Measurements from ENCODE around the gene TLN1. TPM values are rescaled to one million over a fixed set of nuclear protein-coding genes. Genes with fewer than 3 reads are reported as not detected.

The TLN1 gene
- total RNA-seq, 1 experiment from 2014 or later = 195 TPM

- DNase-seq (ENCODE audit: low spot score) = no peak
- in situ Hi-C loops (cut with HindIII; ENCODE audit: low sequenced_read_pairs) = no loop called here
Measured at GRCh38 chr9:35731415-35732184, 395 bp downstream of the TLN1 start.

- DNase-seq (ENCODE audit: low spot score) = no peak
- in situ Hi-C loops (cut with HindIII; ENCODE audit: low sequenced_read_pairs) = no loop called here
Measured at GRCh38 chr9:35730486-35730854, 1.5 kb downstream of the TLN1 start.

- DNase-seq (ENCODE audit: low spot score) = peak; percentile 68
- in situ Hi-C loops (cut with HindIII; ENCODE audit: low sequenced_read_pairs) = no loop called here
Measured at GRCh38 chr9:35729700-35730485, 2.1 kb downstream of the TLN1 start.

GRCh38 chr9:35729101-35729500, 2.9 kb downstream of the TLN1 start:
- in situ Hi-C loops (cut with HindIII; ENCODE audit: low sequenced_read_pairs) = no loop called here

GRCh38 chr9:35728041-35728971, 3.7 kb downstream of the TLN1 start:
- in situ Hi-C loops (cut with HindIII; ENCODE audit: low sequenced_read_pairs) = no loop called here
- DNase-seq (ENCODE audit: low spot score) = no peak

More at GRCh38 chr9:35729101-35729500, 2.9 kb downstream of the TLN1 start:
- DNase-seq (ENCODE audit: low spot score) = no peak

GRCh38 chr9:35727676-35728040, 4.3 kb downstream of the TLN1 start:
- in situ Hi-C loops (cut with HindIII; ENCODE audit: low sequenced_read_pairs) = no loop called here

GRCh38 chr9:35726931-35727330, 5.1 kb downstream of the TLN1 start:
- in situ Hi-C loops (cut with HindIII; ENCODE audit: low sequenced_read_pairs) = no loop called here
- DNase-seq (ENCODE audit: low spot score) = peak; percentile 64

More at GRCh38 chr9:35727676-35728040, 4.3 kb downstream of the TLN1 start:
- DNase-seq (ENCODE audit: low spot score) = no peak

- in situ Hi-C loops (cut with HindIII; ENCODE audit: low sequenced_read_pairs) = no loop called here
- DNase-seq (ENCODE audit: low spot score) = no peak
Measured at GRCh38 chr9:35725362-35725761, 6.6 kb downstream of the TLN1 start.

GRCh38 chr9:35723908-35724307, 8.1 kb downstream of the TLN1 start:
- DNase-seq (ENCODE audit: low spot score) = no peak
- in situ Hi-C loops (cut with HindIII; ENCODE audit: low sequenced_read_pairs) = no loop called here

GRCh38 chr9:35723426-35723825, 8.6 kb downstream of the TLN1 start:
- no peak for DNase-seq (ENCODE audit: low spot score)
- in situ Hi-C loops (cut with HindIII; ENCODE audit: low sequenced_read_pairs) = no loop called here

- no peak for DNase-seq (ENCODE audit: low spot score)
- in situ Hi-C loops (cut with HindIII; ENCODE audit: low sequenced_read_pairs) = no loop called here
Measured at GRCh38 chr9:35719546-35719945, 12.4 kb downstream of the TLN1 start.

- DNase-seq (ENCODE audit: low spot score) = no peak
- in situ Hi-C loops (cut with HindIII; ENCODE audit: low sequenced_read_pairs) = no loop called here
Measured at GRCh38 chr9:35718721-35719511, 13.1 kb downstream of the TLN1 start.

- in situ Hi-C loops (cut with HindIII; ENCODE audit: low sequenced_read_pairs) = no loop called here
Measured at GRCh38 chr9:35717132-35717870, 14.7 kb downstream of the TLN1 start.

GRCh38 chr9:35716230-35716629, 15.8 kb downstream of the TLN1 start:
- in situ Hi-C loops (cut with HindIII; ENCODE audit: low sequenced_read_pairs) = no loop called here
- peak; percentile 96 for DNase-seq (ENCODE audit: low spot score)

More at GRCh38 chr9:35717132-35717870, 14.7 kb downstream of the TLN1 start:
- DNase-seq (ENCODE audit: low spot score) = no peak

- no peak for DNase-seq (ENCODE audit: low spot score)
- in situ Hi-C loops (cut with HindIII; ENCODE audit: low sequenced_read_pairs) = no loop called here
Measured at GRCh38 chr9:35714579-35715252, 17.3 kb downstream of the TLN1 start.

- peak; percentile 77 for DNase-seq (ENCODE audit: low spot score)
- in situ Hi-C loops (cut with HindIII; ENCODE audit: low sequenced_read_pairs) = no loop called here
Measured at GRCh38 chr9:35714123-35714522, 17.9 kb downstream of the TLN1 start.

- in situ Hi-C loops (cut with HindIII; ENCODE audit: low sequenced_read_pairs) = no loop called here
- no peak for DNase-seq (ENCODE audit: low spot score)
Measured at GRCh38 chr9:35713578-35713977, 18.4 kb downstream of the TLN1 start.

Measured in G401 (cell line).